ENCODE measurements around the gene SSBP2.

GRCh38 chr5:81717226-81717625 is 33.7 kb downstream of the SSBP2 start:
- TF ChIP-seq CTCF (IDR thresholded peaks at IDR 0.05; ENCODE audit: insufficient read depth, low read length, poor library complexity, severe bottlenecking), result no peak
- no peak for TF ChIP-seq EZH2phosphoT487 (conservative IDR thresholded peaks at IDR 0.05; ENCODE audit: low read length)

Data from SU-DHL-6 (cell line).